ENCODE data around the gene DNAJC22.

Gene DNAJC22

DNA sequence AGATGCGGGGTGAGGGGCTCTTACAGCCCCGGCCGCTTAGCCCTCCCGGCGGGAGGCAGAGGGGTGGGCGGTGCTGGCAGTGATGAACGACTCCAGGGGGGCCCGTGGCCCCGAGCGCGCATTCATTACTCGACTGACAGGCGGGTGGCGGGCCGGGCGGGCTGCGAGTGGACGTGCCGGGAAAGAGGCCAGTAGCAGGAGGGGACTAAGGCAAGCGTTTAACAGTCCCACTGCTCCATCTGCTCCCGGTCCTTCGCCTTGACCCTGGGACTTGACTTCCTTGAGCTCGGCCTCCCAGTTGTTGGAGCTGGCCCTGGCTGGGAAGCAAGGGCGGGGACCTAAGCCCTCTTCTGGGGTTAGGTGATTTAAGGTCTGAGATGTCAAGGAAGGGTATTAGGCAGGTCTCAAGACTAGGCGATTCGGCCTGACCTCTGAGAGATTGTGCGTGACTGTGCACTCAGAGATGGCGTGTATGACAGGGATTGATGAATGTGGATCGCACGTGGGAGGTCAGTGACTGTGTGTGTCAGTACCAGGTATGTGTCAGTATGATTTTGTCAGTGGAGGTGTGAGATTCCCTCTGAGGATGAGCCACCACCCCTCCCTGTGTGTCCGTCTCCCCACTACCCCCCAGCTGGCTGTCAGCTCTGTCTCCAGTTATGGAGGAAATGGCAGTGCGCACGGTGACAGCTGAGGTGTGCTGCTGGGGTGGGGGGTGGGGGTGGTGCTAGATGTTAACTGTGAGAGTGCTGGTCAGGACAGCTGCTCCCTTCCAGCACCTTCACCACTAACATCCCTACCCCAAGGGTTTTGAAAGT, 3.6 kb upstream of the DNAJC22 start:
- in situ Hi-C loops (cut with HindIII; ENCODE audit: low sequenced_read_pairs): no loop called here

DNA sequence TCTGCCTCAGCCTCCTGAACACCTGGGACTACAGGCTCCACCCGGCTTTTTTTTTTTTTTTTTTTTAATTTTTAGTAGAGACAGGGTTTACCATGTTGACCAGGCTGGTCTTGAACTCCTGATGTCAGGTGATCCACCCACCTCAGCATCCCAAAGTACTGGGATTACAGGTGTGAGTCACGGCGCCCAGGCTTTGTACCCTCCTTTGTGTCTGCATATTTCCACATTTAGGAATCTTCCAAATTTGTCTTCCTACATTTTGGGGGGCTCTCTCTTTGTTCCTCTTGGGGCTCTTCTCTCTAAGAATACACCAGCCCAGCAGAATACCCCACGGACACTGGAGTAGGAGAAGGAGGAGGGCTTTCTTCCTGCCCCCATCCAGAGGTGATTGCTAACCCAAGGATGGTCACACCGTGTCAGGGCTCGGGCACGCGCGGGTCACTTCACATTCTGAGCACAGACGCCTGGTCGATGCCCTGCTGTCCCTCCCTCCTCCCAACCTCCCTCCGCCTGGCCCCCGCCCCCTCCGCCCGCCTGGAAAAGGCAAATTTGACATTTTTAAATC, 2.1 kb upstream of the DNAJC22 start:
- in situ Hi-C loops (cut with HindIII; ENCODE audit: low sequenced_read_pairs): no loop called here

DNA sequence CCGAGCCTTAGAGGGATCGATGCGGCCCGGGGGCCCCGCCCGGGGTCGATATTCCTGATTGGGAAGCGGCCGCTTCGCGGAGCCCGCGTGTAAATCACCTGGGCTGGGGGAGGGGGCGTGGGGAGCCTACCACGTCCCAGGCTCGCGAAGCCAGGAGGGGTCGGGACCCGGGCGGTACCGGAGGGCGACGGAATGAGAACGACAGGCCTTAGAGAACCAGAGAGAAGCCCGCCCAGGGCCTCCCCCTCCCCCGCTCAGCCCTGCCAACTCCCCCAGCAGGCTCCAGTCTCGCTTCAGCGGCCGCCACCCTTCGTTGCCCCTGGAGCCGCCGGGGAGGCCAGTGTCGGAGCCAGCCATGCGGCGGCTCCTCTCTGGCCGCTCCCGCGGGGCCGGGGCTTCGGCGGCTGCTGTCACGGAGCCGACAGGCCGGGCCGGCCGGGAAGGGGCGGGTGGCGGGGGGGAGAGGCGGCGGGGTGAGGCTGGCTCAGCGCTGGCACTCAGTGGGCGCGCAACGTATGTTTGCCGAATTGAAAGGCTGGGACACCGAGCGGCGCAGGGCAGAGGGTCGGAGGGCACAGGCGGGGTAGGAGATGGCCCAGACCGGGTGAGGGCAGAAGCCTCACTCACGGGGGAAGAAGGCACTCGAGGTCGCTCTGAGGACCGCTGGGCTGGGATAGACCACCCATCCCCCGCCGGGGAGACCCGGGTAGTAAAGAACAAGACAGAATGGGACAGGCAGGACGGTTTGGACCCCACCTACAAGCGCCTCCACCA, 1.4 kb upstream of the DNAJC22 start:
- in situ Hi-C loops (cut with HindIII; ENCODE audit: low sequenced_read_pairs): no loop called here

DNA sequence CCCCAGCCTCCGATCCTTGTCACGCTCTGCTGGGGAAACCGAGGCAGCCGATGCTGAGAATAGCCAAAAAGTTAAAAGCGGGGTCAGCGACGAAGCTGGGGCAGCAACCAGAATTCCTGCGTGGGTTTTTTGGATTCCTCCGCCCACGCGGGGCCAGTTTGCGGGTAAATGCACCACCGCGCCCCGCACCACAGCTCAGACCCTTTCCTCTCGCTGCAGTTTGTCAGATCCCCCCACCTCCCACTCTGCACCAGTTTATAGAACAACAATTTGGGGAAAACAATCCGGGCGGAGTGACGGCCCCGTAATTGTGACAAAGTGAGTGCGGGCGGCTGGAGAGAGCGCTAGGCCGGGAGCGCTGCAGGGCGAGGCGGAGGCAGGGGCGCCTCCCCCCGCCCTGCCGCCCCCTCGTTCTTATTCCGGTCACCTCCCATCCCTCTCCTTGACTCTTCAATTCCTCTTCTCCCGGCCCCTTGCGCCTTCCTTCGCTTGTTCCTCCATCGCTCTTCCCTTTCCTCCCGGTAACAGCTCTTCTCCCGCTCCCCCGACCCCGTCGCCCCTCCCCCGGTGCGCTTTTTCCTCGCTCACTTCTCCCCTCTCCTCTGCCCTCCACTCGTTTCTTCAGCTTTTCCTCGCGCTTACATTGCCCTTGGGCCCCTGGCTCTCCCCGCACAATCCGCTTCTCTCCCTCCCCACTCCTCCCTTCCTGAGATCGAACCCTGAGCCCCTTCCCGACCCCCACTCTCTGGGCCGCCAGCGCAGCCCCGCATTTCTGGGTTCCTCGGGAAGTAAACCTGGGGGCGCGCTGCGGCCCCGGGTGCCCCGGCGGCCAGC, 646 bp upstream of the DNAJC22 start:
- in situ Hi-C loops (cut with HindIII; ENCODE audit: low sequenced_read_pairs): no loop called here

DNA sequence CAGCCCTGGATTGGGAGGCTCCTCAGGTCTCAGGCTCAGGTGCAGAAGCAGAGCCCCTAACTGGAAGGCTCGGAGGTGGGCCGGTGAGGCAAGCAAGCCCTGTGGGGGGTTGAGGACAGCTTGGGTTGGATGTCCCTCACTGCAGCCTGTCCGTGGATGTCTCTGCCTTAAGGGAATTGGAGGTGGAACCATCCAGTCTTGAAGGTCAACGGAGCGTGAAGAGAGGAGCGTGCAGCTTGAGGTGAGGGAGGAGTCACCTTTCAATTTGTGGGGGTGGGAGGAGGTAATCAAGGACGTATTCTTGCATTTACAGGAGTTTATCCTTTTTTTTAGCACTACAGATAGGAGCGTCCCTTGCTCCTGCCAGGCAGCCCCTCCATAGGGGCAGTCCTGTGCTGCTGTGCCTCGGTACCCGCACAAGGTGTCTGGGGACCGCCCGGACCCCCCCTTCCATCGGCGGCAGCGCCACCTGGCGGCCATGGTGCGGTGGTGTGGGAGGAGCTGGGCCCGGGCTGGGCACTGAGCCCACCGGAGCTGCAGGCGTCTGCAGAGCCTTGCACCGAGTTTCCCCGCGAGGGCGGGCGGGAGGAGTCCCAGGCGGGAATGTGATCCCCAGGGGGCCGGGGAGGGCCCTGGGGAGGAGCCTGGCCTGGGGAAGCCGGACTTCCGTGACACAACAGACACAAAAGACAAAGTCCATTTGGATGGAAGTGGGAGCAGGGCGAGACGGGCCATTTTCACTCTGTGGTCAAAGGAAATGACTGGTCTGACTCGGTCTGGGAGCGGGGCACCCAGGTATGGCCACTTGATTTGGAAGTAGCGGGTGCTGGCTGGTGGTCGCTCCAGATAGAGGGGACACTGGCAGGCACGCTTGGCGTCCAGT, 864 bp downstream of the DNAJC22 start:
- in situ Hi-C loops (cut with HindIII; ENCODE audit: low sequenced_read_pairs): no loop called here

DNA sequence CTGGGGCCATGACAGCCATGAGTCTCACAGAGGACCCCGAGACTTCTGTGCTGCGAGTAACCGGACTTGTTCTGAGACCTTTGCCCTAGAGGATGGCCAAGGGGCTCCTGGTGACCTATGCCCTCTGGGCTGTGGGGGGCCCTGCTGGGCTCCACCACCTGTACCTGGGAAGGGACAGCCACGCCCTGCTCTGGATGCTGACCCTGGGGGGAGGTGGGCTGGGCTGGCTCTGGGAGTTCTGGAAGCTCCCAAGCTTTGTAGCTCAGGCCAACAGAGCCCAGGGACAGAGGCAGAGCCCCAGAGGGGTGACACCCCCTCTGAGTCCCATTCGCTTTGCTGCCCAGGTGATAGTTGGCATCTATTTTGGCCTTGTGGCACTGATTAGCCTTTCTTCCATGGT, 2.1 kb downstream of the DNAJC22 start:
- in situ Hi-C loops (cut with HindIII; ENCODE audit: low sequenced_read_pairs): no loop called here

DNA sequence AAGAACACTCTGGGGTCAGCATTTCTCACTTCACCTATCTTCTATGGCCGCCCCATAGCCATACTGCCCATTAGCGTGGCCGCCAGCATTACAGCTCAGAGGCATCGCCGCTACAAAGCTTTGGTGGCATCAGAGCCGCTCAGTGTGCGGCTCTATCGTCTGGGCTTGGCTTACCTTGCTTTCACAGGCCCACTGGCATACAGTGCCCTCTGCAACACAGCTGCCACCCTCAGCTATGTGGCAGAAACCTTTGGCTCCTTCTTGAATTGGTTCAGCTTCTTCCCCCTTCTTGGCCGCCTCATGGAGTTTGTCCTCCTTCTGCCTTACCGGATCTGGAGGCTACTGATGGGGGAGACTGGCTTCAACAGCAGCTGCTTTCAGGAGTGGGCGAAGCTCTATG, 2.6 kb downstream of the DNAJC22 start:
- in situ Hi-C loops (cut with HindIII; ENCODE audit: low sequenced_read_pairs): no loop called here

DNA sequence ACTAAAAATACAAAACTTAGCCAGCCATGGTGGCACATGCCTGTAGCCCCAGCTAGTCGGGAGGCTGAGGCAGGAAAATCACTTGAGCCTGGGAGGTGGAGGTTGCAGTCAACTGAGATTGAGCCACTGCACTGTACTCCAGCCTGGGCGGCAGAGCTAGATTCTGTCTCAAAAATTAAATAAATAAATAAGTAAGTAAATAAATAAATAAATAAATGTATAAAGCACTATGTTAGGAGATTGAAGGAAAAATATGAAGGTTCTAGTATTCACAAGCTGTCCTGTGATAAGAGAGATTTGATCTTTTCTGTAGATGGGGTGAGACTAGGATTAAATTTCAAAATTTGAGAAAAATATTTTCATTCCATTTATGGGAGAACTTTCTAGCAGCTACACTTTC, 5.7 kb downstream of the DNAJC22 start:
- in situ Hi-C loops (cut with HindIII; ENCODE audit: low sequenced_read_pairs): no loop called here

DNA sequence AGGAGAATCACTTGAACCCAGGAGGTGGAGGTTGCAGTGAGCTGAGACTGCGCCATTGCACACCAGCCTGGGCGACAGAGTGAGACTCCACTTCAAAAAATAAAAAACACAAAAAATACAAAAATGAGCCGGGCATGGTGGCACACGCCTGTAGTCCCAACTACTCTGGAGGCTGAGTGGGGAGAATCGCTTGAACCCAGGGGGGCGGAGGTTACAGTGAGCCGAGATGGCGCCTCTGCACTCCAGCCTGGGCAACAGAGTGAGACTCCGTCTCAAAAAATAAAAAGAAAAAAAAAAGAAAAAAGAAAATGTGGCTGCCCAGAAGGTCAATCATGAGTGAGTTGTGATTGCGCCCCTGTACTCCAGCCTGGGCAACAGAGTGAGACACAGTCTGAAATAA, 9.2 kb downstream of the DNAJC22 start:
- in situ Hi-C loops (cut with HindIII; ENCODE audit: low sequenced_read_pairs): no loop called here

DNA sequence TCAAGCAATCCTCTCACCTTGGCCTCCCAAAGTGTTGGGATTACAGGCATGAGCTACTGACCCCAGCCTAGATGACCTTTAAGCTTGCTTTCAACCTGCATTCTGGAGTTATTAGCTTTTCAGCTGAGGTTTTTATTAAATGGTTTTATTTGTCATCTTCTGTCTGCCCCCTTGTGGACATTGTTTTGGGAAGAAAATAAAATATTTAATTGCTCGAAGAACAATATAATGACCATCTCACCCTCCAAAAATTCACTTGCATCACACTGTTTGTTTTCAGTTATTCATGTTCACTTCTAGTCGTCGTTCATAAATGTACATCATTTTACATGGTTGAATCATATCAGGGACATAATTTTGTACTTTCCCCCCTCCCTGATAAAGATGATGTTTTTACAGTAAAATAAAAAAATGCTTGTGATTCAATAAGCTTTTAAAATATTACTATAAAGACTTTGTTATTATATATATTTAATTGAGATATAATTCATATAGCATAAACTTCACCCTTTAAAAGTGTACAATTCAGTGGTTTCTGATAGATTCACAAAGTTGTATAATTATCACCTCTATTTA, 10.5 kb downstream of the DNAJC22 start:
- in situ Hi-C loops (cut with HindIII; ENCODE audit: low sequenced_read_pairs): no loop called here

DNA sequence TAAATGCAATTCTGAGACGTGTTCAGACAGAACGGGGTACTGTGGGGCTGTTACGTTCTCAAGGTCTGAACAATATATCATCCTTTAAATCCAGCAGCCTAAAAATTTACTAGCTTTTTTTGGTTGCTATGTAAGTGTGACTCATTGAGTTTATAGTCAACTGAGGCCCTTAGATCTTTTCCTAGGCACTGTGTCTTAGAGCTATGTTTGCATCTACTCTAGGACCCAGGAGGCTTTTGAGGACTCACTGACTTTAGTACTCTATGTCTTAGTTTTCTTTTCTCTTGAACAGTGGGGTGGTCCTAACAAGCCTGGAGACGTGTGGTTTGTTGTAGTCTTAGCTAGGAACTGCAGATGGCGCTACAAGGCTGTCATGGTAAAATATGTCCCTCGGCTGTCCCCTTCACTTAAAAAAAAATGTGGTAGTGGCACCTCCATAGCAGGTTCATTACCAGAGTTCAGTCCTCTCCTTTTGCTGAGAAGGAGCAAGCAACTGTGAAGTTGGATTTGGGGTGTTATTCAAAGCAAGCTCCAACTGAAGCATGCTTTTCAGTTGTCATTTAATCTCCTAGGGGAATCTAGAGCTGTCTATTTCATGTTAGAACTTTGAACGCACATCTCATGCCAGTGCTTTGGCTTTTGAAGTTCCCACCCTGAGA, 11.9 kb downstream of the DNAJC22 start:
- in situ Hi-C loops (cut with HindIII; ENCODE audit: low sequenced_read_pairs): no loop called here

DNA sequence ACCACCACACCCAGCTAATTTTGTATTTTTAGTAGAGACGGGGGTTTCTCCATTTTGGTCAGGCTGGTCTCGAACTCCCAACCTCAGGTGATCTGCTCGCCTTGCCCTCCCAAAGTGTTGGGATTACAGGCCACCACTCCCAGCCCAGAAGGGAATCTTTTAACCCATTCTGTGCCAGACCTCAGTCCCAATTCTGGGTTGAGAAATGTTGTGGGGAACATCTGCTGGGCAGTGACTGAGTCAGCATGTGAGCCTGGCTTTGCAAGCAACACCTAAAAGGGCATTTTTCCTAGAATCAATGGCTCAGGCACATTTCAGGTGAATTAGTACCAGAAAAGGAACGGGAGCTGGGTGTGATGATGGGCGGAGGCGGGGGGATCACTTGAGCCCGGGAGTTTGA, 13.0 kb downstream of the DNAJC22 start:
- in situ Hi-C loops (cut with HindIII; ENCODE audit: low sequenced_read_pairs): no loop called here

DNA sequence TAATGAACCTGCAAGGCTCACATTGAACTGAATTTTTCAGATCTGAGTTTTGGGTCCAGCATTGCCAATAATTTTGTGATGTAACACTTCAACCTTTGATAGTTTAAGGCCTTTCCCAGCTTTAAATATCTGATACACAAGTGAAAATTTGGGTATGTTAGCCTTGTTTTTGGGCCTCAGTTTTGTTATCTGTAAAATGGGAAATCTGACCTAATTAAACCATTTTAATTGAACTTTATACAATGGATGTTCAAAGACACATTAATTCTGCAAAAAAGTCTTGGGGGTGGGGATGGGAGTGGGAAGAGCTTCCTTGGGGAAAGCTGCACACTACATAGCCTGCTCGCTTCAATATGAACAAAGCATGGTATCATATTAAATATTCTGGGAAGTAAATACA, 15.4 kb downstream of the DNAJC22 start:
- in situ Hi-C loops (cut with HindIII; ENCODE audit: low sequenced_read_pairs): no loop called here

DNA sequence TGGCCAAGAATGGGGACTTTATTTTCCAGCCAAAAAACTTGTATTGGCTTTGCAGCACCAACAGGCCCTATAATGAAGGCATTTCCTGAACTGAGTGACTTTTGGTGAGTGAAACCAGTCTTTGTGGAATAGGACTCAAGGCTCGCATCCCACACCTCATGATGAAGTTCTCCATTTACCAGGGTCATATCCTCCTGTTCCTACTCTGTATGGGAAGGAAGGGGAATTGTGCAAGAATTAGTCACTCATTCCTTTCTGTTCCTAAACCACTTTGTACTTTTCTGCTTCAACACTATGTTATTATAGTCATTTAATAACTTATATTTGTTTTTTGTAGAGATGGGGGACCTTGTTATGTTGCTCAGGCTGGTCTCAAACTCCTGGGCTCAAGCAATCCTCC, 18.3 kb downstream of the DNAJC22 start:
- in situ Hi-C loops (cut with HindIII; ENCODE audit: low sequenced_read_pairs): loop anchor here (5.0 kb wide), 1 partner anchor 147 kb away; no protein-coding TSS in a partner anchor

DNA sequence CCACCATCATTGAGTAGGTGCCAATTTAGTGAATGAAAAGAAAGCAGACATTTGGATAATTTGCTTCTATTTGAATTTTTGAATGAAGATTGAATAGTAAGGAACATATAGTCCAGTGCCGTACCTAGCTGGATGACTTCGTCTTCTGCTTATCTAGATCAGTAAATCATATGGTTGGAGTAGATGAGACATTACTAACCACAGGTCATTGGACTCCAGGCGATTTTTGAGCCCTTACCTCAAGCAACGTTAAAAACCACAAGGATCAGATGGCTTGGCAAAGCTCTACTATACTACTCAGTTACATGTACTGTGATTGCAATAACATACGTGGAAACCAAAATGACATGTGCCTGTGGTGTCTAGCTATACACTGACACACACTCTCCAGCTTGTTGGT, 18.9 kb downstream of the DNAJC22 start:
- in situ Hi-C loops (cut with HindIII; ENCODE audit: low sequenced_read_pairs): loop anchor here (5.0 kb wide), 1 partner anchor 147 kb away; no protein-coding TSS in a partner anchor

DNA sequence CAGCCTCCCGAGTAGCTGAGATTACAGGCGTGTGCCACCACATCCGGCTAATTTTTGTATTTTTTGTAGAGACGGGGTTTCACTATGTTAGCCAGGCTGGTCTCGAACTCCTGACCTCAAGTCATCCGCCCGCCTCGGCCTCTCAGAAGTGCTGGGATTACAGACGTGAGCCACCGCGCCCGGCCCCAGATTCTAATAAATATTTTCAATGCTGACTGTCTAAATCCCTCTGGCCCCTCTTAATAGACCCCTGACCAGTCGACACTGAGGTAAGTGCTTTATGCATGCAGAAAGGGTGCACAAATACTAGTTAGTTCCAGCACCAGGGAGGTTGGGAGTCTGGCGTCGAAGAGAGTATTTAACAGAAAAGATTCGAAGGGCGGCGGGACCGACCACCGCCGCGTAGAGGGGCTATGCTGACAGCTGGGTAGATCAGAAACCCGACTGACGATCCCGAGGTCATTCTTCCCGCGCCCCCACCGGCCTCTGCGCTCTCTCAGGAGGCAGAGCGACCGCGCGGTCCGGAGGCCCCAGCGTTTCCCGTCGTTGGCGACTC, 19.5 kb downstream of the DNAJC22 start:
- in situ Hi-C loops (cut with HindIII; ENCODE audit: low sequenced_read_pairs): loop anchor here (5.0 kb wide), 1 partner anchor 146 kb away; no protein-coding TSS in a partner anchor

DNA sequence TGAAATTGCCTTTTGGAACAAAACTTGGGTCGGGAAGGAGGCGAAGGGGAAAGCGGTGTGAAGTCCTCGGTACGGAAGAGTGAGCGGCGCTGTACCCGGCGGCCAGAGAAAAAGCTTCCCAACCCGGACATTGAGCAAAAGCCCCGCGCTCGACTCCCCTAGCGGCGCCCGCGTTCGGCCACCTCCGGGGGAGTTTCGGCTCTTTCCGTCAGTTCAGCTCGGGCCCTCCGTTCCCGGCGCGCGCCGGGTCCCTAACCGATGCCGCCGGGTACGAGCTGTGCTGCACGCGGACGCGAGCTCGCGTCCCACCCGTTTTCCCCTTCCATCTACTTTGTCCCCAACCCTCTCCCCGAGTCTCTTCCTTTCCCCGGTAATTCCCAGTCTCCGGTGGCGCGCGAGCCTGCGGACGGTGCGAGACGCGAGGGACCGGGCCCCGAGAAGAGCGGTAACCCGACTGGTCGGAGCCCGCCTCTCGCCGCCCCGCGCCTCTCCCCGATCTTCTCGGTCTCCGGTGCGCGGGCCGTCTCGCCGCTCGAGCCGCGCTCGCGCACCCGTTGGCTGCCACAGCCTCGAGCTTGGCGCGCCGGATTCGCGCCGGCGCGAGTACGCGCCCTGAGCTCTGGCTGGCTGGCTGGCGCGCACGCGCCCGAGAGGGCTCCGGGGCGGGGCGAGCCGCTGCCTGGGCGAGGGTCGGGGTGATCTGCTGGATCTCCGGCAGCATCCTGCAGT, 20.1 kb downstream of the DNAJC22 start:
- in situ Hi-C loops (cut with HindIII; ENCODE audit: low sequenced_read_pairs): loop anchor here (5.0 kb wide), 1 partner anchor 145 kb away; no protein-coding TSS in a partner anchor
